ENCODE measurements around the gene SNX8.

GRCh38 chr7:2289621-2290020 lies 24.6 kb downstream of the SNX8 start:
- TF ChIP-seq EP300 (conservative IDR thresholded peaks at IDR 0.05; ENCODE audit: poor library complexity, severe bottlenecking) (no peak), EZH2 (IDR thresholded peaks at IDR 0.05; ENCODE audit: borderline replicate concordance, insufficient read depth, low read length, poor library complexity, severe bottlenecking) (no peak), CTCF (IDR thresholded peaks at IDR 0.05; ENCODE audit: poor library complexity, severe bottlenecking) (no peak), POLR2AphosphoS5 (IDR thresholded peaks at IDR 0.05) (no peak), MXI1 (conservative IDR thresholded peaks at IDR 0.05; ENCODE audit: poor library complexity, severe bottlenecking) (no peak), SMC3 (conservative IDR thresholded peaks at IDR 0.05; ENCODE audit: poor library complexity) (no peak), REST (IDR thresholded peaks at IDR 0.05; ENCODE audit: borderline replicate concordance) (no peak), TAF1 (IDR thresholded peaks at IDR 0.05; ENCODE audit: low read depth) (no peak), RAD21 (conservative IDR thresholded peaks at IDR 0.05) (no peak)

Data from neural cell (in vitro differentiated cells).